H1 (cell line): ENCODE data around the gene CAPN14. TPM values are rescaled to one million over a fixed set of nuclear protein-coding genes. Genes with fewer than 3 reads are reported as not detected.

Source experiments
- CTCF ChIA-PET: fragments of 300-600 bp; sonication (Branson Sonifier 250); formaldehyde crosslinking; loops from one replicate; lab custom pipeline; 2021; ENCODE audit not compliant: partially characterized antibody; lab: Charles Lee
- POLR2A ChIA-PET: fragments of 300-600 bp; sonication (Branson Sonifier 250); formaldehyde crosslinking; loops from one replicate; lab custom pipeline; 2021; ENCODE audit warnings: inconsistent platforms; ENCODE audit not compliant: partially characterized antibody; lab: Charles Lee
- DNase-seq, 2 experiments: peaks; one replicate each; pipeline versions ENCODE4 v3.0.0 to v3.0.0-alpha.2; 2010 to 2022; ENCODE audit warnings: low spot score in 2 of 2, low read depth in 1 of 2, mixed read lengths in 1 of 2
- FAIRE-seq: peaks from 2 replicates; lab custom pipeline; 2011; peaks lifted over from hg19 to GRCh38; lab: Jason Lieb, UNC
- H2AFZ ChIP-seq: 2 replicates; pipeline ENCODE4 v1.8.1; 2012; ENCODE audit warnings: low read length, inconsistent platforms
- H2AK5ac ChIP-seq: 2 replicates; pipeline ENCODE4 v1.6.1; 2013; ENCODE audit warnings: low read depth, low read length
- H2BK120ac ChIP-seq: replicated peaks from 2 replicates; pipeline ENCODE3; 2013; ENCODE audit warnings: low read depth, low read length, inconsistent platforms
- H2BK12ac ChIP-seq: 2 replicates; pipeline ENCODE4 v1.6.1; 2013; ENCODE audit warnings: low read depth, low read length
- H2BK15ac ChIP-seq: 2 replicates; pipeline ENCODE4 v1.6.1; 2013; ENCODE audit warnings: low read length
- H2BK20ac ChIP-seq: 2 replicates; pipeline ENCODE4 v1.6.1; 2013; ENCODE audit warnings: low read length
- H2BK5ac ChIP-seq: 2 replicates; pipeline ENCODE4 v1.6.1; 2013; ENCODE audit warnings: low read depth, low read length
- H3K14ac ChIP-seq: 2 replicates; pipeline ENCODE4 v1.6.1; 2013; ENCODE audit warnings: inconsistent platforms; ENCODE audit not compliant: insufficient read length
- H3K18ac ChIP-seq: 2 replicates; pipeline ENCODE4 v1.6.1; 2013; ENCODE audit warnings: low read length; ENCODE audit errors: extremely low read depth
- H3K23ac ChIP-seq: 2 replicates; pipeline ENCODE4 v1.6.1; 2013; ENCODE audit warnings: inconsistent platforms; ENCODE audit not compliant: insufficient read length
- H3K23me2 ChIP-seq: 2 replicates; pipeline ENCODE4 v1.6.1; 2013; ENCODE audit warnings: low read depth, low read length
- H3K27ac ChIP-seq: 2 replicates; pipeline ENCODE4 v1.6.1; 2011; ENCODE audit warnings: low read depth, low read length, inconsistent platforms
- H3K27me3 ChIP-seq, 4 experiments: replicated peaks in 1 of 4; 1 replicate in 1 of 4; 2 replicates in 3 of 4; pipeline versions ENCODE4 v1.6.1 to v1.8.1; 2011 to 2013; ENCODE audit warnings: low read length in 3 of 4, mild to moderate bottlenecking in 3 of 4, inconsistent platforms in 2 of 4, mixed read lengths in 2 of 4, moderate library complexity in 1 of 4; ENCODE audit not compliant: control insufficient read depth in 3 of 4, insufficient read depth in 3 of 4; ENCODE audit errors: extremely low read depth in 1 of 4
- H3K36me3 ChIP-seq, 4 experiments: 2 replicates each; pipeline versions ENCODE4 v1.6.1 to v1.8.1; 2011 to 2013; ENCODE audit warnings: mild to moderate bottlenecking in 4 of 4, low read length in 3 of 4, moderate library complexity in 2 of 4, control low read depth in 1 of 4, inconsistent platforms in 1 of 4; ENCODE audit not compliant: insufficient read depth in 4 of 4, control insufficient read depth in 2 of 4
- H3K4ac ChIP-seq: replicated peaks from 2 replicates; pipeline ENCODE3; 2013; ENCODE audit warnings: low read length, low read depth, mixed read lengths, inconsistent platforms; ENCODE audit not compliant: insufficient read length
- H3K4me1 ChIP-seq, 4 experiments: replicated peaks in 1 of 4; 1 replicate in 1 of 4; 2 replicates in 3 of 4; pipeline versions ENCODE4 v1.6.1 to v1.8.1; 2011 to 2013; ENCODE audit warnings: low read length in 3 of 4, inconsistent platforms in 2 of 4, mixed read lengths in 1 of 4; ENCODE audit not compliant: insufficient read depth in 4 of 4, control insufficient read depth in 3 of 4
- H3K4me2 ChIP-seq, 2 experiments: 2 replicates each; pipeline versions ENCODE4 v1.6.1 to v1.8.1; 2011 to 2013; ENCODE audit warnings: low read depth in 2 of 2, low read length in 2 of 2, control low read depth in 1 of 2, inconsistent platforms in 1 of 2, mild to moderate bottlenecking in 1 of 2; ENCODE audit not compliant: insufficient read depth in 1 of 2
- H3K4me3 ChIP-seq, 4 experiments: fragments of 200-600, 300-600 bp in 1 of 4; sonication (generic), shearing (Covaris generic), sonication (Bioruptor Twin) in 1 of 4; 2 replicates each; pipeline versions ENCODE4 v1.5.1 to v1.8.1; 2011 to 2016; ENCODE audit warnings: low read length in 4 of 4, low read depth in 3 of 4, control low read depth in 2 of 4, inconsistent platforms in 2 of 4, mild to moderate bottlenecking in 2 of 4, mixed read lengths in 1 of 4, moderate library complexity in 1 of 4; ENCODE audit not compliant: insufficient read depth in 2 of 4; ENCODE audit errors: extremely low read depth in 1 of 4
- H3K56ac ChIP-seq: replicated peaks from 2 replicates; pipeline ENCODE3; 2013; ENCODE audit warnings: low read depth, mild to moderate bottlenecking, mixed read lengths, low read length, inconsistent platforms; ENCODE audit not compliant: insufficient read length
- H3K79me1 ChIP-seq: 2 replicates; pipeline ENCODE4 v1.6.1; 2013; ENCODE audit warnings: low read depth, low read length, control low read depth
- H3K79me2 ChIP-seq, 2 experiments: 2 replicates each; pipeline versions ENCODE4 v1.6.1 to v1.8.1; 2012 to 2013; ENCODE audit warnings: low read length in 2 of 2, mild to moderate bottlenecking in 2 of 2, inconsistent platforms in 1 of 2; ENCODE audit not compliant: insufficient read depth in 2 of 2, control insufficient read depth in 1 of 2
- H3K9ac ChIP-seq, 4 experiments: replicated peaks in 1 of 4; 1 replicate in 1 of 4; 2 replicates in 3 of 4; pipeline versions ENCODE4 v1.6.1 to v1.8.1; 2011 to 2013; ENCODE audit warnings: low read depth in 3 of 4, low read length in 3 of 4, control low read depth in 2 of 4, mild to moderate bottlenecking in 2 of 4, moderate library complexity in 2 of 4, inconsistent platforms in 1 of 4; ENCODE audit errors: extremely low read depth in 1 of 4
- H3K9me3 ChIP-seq, 2 experiments: 2 replicates each; pipeline versions ENCODE4 v1.6.1 to v1.8.1; 2012 to 2013; ENCODE audit warnings: mild to moderate bottlenecking in 2 of 2, moderate library complexity in 2 of 2, control low read depth in 1 of 2, inconsistent platforms in 1 of 2, low read depth in 1 of 2, low read length in 1 of 2, mixed read lengths in 1 of 2; ENCODE audit not compliant: insufficient read depth in 2 of 2
- H4K20me1 ChIP-seq, 2 experiments: replicated peaks in 1 of 2; 2 replicates each; pipeline versions ENCODE3 to v1.8.1; 2011 to 2013; ENCODE audit warnings: inconsistent platforms in 2 of 2, low read length in 2 of 2, mild to moderate bottlenecking in 1 of 2; ENCODE audit not compliant: insufficient read depth in 2 of 2, control insufficient read depth in 1 of 2
- H4K5ac ChIP-seq: 2 replicates; pipeline ENCODE4 v1.6.1; 2013; ENCODE audit warnings: low read length, low read depth, mixed read lengths, inconsistent platforms; ENCODE audit not compliant: insufficient read length
- H4K8ac ChIP-seq: 2 replicates; pipeline ENCODE4 v1.8.0; 2013; ENCODE audit warnings: mild to moderate bottlenecking, moderate library complexity, low read length, inconsistent platforms; ENCODE audit not compliant: insufficient read depth; ENCODE audit errors: extremely low read depth
- H4K91ac ChIP-seq: replicated peaks from 2 replicates; pipeline ENCODE3; 2013; ENCODE audit warnings: low read length, mixed read lengths, inconsistent platforms; ENCODE audit not compliant: insufficient read length
- NRF1 ChIP-seq: IDR thresholded peaks from 2 replicates; pipeline ENCODE4 v1.6.1; 2011; ENCODE audit warnings: mild to moderate bottlenecking, low read depth, low read length, improper control_type of control experiment
- RAD21 ChIP-seq, 2 experiments: IDR thresholded peaks in 1 of 2; conservative IDR thresholded peaks in 1 of 2; 2 replicates each; pipeline ENCODE4 v1.6.1; 2011; ENCODE audit warnings: low read depth in 2 of 2, low read length in 2 of 2, improper control_type of control experiment in 1 of 2, inconsistent platforms in 1 of 2, mild to moderate bottlenecking in 1 of 2, moderate library complexity in 1 of 2
- SRF ChIP-seq: IDR thresholded peaks from 2 replicates; pipeline ENCODE4 v1.6.1; 2011; ENCODE audit warnings: mild to moderate bottlenecking, low read depth, low read length, moderate library complexity
- TEAD4 ChIP-seq: IDR thresholded peaks from 2 replicates; pipeline ENCODE4 v1.6.1; 2012; ENCODE audit warnings: low read depth, low read length, inconsistent platforms, mixed read lengths
- WGBS, 2 experiments: shearing (Covaris generic) in 1 of 2; methylation state at CpG; one replicate each; pipeline versions ENCODE4 v1.1.6 to v1.1.7; 2013 to 2015; ENCODE audit warnings: low lambda C conversion rate in 2 of 2, mixed read lengths in 2 of 2, inconsistent platforms in 1 of 2, low coverage in 1 of 2, missing lambda C conversion rate in 1 of 2; ENCODE audit not compliant: insufficient replicate concordance in 2 of 2, insufficient coverage in 1 of 2, insufficient read length in 1 of 2; ENCODE audit errors: extremely low coverage in 1 of 2, missing lambda C conversion rate in 1 of 2; 5-methylcytosine and 5-hydroxymethylcytosine counted together
- polyA plus RNA-seq, 7 experiments: library from polyadenylated mRNA; depleted of rRNA in 3 of 7; stranded (reverse) in 5 of 7; unstranded in 2 of 7; fragments of >200 nt in 5 of 7; fragments of 200-250 nt in 2 of 7; gene quantifications; 1 replicate in 5 of 7; 2 replicates in 1 of 7; 4 replicates in 1 of 7; pipeline versions ENCODE4 v1.2.1 to v1.2.3, GENCODE V29; 2011 to 2013; ENCODE audit warnings: missing spikeins in 2 of 7, mixed read lengths in 2 of 7
- total RNA-seq: library from RNA; stranded (reverse); fragmentation: NEBNext Ultra II Directional; extraction: Animal tissue kit (Norgen Biotek cat#: 25700); gene quantifications from 2 replicates; pipeline ENCODE4 v1.2.1, GENCODE V29; 2021
- TF ChIP-seq, protein P1 (sequence below), 3 experiments: IDR thresholded peaks; 1 replicate in 2 of 3; 2 replicates in 1 of 3; pipeline versions ENCODE4 v1.5.1 to v1.6.1; 2011; ENCODE audit warnings: low read length in 3 of 3, mild to moderate bottlenecking in 3 of 3, inconsistent platforms in 2 of 3, low read depth in 1 of 3, moderate library complexity in 1 of 3; ENCODE audit not compliant: insufficient read depth in 1 of 3; ENCODE audit errors: control extremely low read depth in 1 of 3

The CAPN14 gene
- total and polyA plus RNA-seq, 2 of the 8 experiments (the other 6 are each of a cell fraction or from before 2014, with no cell fraction given) = 0.07 TPM; not detected in 1

GRCh38 chr2:31170071-31170698 lies 47.1 kb downstream of the CAPN14 start:
- H3K9ac ChIP-seq = no peak overlapping the region
- H3K4me2 ChIP-seq = no peak overlapping the region
- H2BK120ac ChIP-seq = no peak overlapping the region
- H2BK12ac ChIP-seq = 0 out of 2 replicates have a peak overlapping the region, but pooled peaks have one; percentile 4
- no peak overlapping the region for H3K27ac ChIP-seq
- no peak overlapping the region for H3K56ac ChIP-seq
- CTCF ChIA-PET = interaction anchor here (0.6 to 7.1 kb wide), 63 partner anchors 8 to 874 kb away, joined by 3 to 117 read pairs (median 4); partner anchors contain the start of gene EHD3
- no peaks in the 10 kb centered on the region for H3K36me3 ChIP-seq
- no peak for TF ChIP-seq NRF1
- TF ChIP-seq, protein P1, sequence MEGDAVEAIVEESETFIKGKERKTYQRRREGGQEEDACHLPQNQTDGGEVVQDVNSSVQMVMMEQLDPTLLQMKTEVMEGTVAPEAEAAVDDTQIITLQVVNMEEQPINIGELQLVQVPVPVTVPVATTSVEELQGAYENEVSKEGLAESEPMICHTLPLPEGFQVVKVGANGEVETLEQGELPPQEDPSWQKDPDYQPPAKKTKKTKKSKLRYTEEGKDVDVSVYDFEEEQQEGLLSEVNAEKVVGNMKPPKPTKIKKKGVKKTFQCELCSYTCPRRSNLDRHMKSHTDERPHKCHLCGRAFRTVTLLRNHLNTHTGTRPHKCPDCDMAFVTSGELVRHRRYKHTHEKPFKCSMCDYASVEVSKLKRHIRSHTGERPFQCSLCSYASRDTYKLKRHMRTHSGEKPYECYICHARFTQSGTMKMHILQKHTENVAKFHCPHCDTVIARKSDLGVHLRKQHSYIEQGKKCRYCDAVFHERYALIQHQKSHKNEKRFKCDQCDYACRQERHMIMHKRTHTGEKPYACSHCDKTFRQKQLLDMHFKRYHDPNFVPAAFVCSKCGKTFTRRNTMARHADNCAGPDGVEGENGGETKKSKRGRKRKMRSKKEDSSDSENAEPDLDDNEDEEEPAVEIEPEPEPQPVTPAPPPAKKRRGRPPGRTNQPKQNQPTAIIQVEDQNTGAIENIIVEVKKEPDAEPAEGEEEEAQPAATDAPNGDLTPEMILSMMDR (IDR thresholded peaks at IDR 0.05; ENCODE audit: control extremely low read depth in 1 of 3, insufficient read depth in 1 of 3, low read depth in 1 of 3, low read length in 3 of 3) = peak; percentile 86 to 96 (median 96)
- TF ChIP-seq RAD21 (IDR thresholded peaks at IDR 0.05 in 1 of 2, conservative IDR thresholded peaks at IDR 0.05 in 1 of 2; ENCODE audit: low read depth in 2 of 2, low read length in 2 of 2) = peak; percentile 97 to 98
- no peak for TF ChIP-seq SRF
- TF ChIP-seq TEAD4 = peak; percentile 87
- H3K79me1 ChIP-seq = no peaks in the 10 kb centered on the region
- DNase-seq (peak; percentile 23 to 72), FAIRE-seq (peak; percentile 84)
- no peaks in the 10 kb centered on the region for H3K9me3 ChIP-seq
- H2BK20ac ChIP-seq = no peak overlapping the region
- H3K27me3 ChIP-seq = no peaks in the 10 kb centered on the region
- H4K91ac ChIP-seq = no peak overlapping the region
- WGBS, 2 experiments = 21% methylated on average over 4 of the region's 4 CpGs; no CpG with 5 or more reads in 1 of the 2 experiments
- no peaks in the 10 kb centered on the region for H4K20me1 ChIP-seq
- no peaks in the 10 kb centered on the region for H3K79me2 ChIP-seq
- no peak overlapping the region for H2AK5ac ChIP-seq
- no peaks in the 10 kb centered on the region for H3K23me2 ChIP-seq
- H3K14ac ChIP-seq = no peak overlapping the region
- no peak overlapping the region for H3K4me3 ChIP-seq
- POLR2A ChIA-PET = no interaction called here
- H4K8ac ChIP-seq = no peak overlapping the region
- H3K4me1 ChIP-seq = no peaks in the 10 kb centered on the region
- H2BK15ac ChIP-seq = no peak overlapping the region
- no peak overlapping the region for H3K4ac ChIP-seq
- no peak overlapping the region for H4K5ac ChIP-seq
- no peak overlapping the region for H3K23ac ChIP-seq
- peak overlapping the region; percentile 81; the same call in 1 of the 2 replicates for H2AFZ ChIP-seq
- H2BK5ac ChIP-seq = no peak overlapping the region
- H3K18ac ChIP-seq = no peak overlapping the region
